ENCODE measurements around the gene CANT1.
"Not testable (repeated sequence)": the region's sequence is repeated elsewhere in the genome, so short reads cannot be mapped to it uniquely, and the experiment has no call there.

The CANT1 gene

DNA sequence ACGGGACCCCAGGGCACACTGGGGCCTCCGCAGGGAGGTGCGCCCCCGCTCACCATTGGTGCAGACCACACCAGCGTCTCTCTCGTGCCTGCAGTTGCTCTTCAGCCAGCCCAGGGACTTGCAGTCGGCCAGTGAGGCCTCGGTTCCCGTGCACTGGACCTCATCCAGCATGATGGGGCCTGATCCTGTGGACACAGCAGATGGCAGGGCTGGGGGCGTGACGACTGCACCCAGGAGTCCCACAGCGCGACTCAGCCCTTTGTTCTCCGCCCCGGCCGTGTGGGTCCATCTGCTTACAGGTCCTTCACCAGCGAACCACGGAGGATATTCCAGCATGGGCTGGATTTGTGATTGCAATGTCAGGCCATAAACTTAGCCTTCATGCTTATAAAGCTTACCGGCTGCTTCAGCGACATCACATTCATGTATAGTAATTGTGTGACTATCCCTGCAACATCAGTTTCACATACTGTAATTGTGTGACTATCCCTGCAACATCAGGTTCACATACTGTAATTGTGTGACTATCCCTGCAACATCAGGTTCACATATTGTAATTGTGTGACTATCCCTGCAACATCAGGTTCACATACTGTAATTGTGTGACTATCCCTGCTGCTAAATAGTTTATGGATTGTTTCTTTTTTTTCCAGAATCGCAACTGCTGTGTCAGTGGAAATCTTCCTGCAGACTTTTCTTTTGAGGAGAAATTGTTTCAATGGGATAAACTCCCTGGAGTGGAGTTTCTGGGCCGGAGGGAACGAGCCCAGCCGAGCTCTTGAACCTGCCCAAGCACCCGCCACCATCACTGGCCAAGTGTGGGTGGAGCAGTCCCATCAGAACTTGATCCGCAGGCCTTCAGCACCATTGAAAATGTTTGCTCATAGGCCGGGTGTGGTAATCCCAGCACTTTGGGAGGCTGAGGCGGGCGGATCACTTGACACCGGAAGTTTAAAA, 34.7 kb downstream of the CANT1 start:
- DNase-seq, result no peak

DNA sequence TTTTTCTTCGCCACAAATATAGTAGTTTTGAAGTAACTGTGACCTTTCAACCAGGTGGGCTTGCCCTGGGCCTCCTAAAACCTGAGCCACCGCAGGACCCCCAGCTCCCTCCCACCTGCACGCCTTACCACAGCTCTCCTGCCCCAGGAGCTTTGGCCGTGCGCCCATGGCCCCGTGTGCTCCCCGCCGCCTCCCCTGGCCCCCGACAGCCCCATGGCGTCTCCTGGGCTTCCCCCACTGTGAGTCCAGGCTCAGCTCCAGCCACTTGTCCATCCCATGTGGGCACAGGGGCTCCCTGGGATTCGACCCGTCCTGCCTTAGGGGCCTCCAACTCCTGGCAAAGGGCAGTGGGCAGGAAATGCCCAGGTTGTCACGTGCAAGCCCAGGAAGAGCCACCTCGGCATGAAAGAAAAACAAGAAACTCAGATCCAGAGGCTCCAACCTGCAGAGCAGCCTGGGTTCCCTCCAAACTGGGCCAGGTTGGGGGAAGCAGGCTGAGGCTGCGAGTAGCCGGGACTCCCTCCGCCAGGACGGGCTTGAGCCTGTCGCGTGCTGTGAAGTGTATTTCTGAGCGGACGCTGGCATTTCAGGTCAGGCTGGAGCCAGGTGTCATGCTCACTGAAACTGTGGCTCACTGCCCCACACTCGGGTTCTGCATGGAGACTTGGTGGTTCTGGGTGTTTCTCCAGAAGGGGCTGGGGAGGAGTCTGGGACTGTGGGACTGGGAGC, 35.6 kb downstream of the CANT1 start:
- DNase-seq, result no peak

DNA sequence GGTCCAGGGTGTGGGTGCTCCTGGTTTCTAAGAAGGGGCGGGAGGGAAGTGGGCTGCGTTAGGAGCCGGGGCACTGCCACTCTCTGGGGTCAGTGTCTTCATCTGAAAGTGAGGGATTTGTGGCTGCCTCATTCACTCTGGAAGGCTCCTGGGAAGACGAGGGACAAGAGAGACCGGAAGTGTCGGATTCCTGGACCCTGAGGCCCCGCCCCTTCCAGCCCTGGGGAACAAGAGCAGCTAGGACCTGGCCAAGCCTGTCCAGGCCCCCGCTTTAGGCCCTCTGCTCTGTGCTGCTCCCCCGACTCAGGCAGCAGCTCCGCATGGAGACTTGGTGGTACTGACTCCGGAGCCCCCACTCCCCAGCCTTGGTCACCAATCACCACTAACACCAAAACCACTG, 36.4 kb downstream of the CANT1 start:
- no peak for DNase-seq

DNA sequence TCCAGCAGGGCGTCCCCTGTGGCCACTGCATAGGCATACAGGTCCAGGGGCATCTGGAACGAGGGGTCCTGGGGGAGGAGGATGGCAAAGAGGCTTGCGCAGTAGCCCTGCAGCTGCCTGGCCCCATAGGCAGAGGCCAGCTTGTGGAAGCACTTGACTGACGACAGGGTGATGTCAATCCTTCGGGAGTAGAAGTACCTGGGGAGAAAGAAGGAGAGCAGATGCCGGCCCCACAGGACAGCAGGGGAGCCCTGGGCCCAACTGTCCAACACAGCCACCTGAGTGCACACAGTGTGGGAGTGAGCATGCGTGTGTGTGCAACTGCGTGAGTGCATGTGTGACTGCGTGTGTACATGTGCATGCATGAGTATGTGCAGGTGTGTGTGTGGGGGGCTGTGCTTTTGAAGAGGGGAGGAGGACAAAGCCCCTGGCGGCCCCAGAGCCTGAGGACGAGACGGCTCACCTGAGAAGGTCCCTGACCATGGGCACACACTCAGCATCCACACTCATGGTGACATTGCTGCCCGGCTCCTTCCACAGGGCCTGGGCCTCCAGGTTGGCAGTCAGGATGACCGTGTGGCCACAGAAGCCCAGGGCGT, 37.0 kb downstream of the CANT1 start:
- DNase-seq, result no peak

DNA sequence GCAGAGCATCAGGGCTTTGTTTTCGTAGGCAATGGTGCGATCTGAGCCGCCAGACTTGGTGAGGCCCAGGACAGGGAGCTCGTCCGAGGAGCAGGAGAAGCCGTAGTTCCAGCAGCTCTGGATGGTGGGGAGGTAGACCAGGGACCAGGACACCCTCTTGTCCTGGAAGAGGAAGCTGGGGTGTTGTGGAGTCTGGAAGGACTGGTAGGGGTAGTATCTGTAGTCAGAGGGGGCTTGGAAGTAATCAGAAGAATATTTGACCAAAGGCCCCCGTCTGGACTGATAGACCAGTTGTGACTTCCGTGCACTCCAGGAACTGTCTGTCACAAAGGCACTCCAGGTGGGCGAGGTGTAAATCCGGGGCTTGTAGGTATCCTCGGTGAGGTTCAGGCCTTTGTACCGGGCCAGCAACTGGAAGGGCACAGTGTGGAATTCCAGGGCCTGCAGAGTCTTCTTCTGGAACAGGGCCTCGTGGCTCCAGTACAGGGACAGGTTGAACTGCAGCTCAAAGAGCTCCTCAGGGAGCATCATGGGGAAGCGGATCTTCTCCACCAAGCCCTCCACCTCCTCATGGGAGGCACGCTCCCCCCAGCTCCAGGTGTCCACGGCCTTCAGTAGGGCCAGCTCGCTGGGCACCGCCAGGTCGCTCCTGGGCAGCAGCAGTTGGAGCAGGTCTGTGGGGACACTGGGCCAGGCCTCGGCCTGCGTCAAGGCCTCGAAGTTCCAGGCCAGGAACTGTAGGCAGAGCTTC, 37.6 kb downstream of the CANT1 start:
- DNase-seq, result no peak

DNA sequence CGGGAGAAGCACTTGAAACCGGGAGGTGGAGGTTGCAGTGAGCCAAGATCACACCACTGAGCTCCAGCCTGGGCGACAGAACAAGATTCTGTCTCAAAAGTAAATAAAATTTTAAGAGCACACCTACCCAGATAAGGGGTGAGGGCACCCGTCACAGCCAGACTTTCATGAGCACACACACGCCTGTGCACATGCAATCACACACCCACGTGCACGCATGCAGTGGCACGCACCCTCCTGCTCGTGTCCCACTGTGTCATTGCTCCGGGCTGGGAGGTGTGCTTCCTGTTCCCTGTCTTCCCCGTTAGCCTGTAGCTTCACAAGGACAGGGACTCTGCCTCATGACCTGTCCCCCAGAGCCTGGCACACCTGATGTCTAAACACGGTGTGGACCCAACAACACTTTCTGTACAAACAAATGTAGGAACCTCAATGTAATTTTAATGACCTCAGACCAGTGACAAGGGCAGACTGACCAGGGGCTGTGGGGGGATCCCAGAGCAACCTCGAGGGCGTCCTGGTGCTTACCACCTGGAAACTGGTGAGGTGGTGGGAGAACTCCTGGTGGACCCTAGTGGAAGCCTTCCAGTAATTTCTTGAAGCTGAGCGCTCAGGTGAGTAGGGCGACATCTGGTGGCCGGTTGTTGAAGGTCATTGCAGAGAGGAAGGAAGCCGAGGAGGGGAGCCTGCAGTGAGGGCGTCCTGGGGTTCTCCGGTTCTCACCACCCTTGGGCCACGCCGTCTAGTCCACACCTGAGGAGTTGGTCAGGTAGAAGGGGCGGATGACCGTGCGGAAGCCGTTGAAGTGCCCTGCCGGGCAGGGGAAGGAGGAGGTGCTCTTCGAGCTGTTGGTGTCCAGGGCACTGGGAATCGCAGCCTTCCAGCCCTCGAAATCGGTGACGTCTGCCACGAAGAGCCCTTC, 38.5 kb downstream of the CANT1 start:
- peak; percentile 53 for DNase-seq

DNA sequence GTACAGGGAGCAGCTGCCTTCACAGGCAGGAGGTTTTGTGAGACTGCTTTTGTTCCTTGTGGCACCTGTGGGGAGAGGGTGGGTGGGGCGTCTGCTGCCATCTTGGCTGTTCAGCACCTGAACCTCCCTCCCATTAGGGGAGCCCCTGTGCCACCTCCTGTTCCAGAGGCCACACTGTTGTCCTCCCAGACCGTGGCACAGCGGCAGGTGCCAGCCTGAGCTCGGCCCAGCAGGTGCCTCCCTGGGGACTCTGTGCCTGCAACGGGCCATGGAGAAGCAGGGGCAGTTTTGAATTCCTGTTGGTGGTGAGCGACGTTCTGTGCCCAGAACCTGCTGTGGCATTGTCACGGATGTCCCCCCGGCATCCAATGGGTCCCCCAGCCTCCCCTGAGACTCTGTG, 39.7 kb downstream of the CANT1 start:
- no peak for DNase-seq

DNA sequence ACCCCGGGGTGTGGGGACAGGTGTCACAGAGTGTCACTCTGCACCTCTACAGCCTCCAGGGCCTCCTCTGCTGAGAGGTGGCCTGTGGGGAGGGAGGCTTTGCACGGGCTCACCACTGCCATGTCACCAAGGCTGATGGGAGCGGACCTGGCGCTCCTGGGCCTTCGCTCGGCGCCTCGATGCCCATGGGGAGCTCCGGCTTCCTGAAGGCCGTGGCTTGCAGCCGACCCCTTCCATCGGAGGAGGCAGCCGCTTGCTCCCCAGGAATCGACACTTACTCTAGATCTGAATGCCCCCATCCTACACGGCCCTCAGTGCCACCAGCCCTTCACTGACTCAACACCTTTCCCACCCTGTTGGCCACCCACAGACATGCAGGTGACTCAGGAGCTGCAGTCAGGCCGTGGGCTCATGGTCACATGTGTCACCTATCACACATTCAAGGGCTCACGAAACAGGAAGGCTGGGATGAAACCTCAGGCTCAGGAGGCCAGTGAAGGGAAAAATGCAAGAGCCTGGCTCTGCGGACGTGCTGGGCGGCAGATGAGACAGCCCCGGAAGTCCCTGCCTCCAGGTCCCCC, 41.7 kb downstream of the CANT1 start:
- no peak for DNase-seq

DNA sequence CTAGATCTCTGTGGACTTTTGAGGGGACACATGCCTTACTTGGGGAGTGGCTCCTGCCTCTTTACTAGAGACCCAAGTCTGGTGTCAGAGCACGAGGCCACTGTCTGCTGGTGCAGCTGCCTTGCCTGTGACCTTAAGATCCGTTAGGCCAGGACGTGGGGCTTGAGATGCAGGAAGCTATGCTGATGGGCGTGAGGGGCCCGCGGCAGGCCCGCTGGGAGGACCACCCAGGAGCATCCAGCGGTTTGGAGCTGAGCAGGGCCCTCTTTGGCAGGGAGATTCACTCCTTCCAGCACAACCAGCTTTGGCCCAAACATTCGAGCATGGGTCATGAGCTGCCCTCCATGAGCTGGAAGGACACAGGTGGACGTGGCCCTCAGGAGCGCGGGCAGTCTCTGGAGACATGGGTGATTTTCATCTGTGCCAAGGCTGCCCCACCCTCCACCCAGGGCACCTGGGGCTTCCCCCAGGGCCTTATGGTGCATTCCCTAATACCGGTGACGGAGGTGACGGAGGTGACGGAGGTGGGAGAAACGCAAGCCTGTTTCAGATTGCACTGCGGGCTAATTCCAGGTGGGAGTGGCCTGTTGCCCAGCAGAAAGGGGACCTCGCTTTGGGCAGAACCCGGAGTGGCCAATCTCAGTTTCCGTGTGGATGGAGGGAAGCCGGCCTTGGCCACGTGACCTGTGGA, 42.5 kb downstream of the CANT1 start:
- no peak for DNase-seq

DNA sequence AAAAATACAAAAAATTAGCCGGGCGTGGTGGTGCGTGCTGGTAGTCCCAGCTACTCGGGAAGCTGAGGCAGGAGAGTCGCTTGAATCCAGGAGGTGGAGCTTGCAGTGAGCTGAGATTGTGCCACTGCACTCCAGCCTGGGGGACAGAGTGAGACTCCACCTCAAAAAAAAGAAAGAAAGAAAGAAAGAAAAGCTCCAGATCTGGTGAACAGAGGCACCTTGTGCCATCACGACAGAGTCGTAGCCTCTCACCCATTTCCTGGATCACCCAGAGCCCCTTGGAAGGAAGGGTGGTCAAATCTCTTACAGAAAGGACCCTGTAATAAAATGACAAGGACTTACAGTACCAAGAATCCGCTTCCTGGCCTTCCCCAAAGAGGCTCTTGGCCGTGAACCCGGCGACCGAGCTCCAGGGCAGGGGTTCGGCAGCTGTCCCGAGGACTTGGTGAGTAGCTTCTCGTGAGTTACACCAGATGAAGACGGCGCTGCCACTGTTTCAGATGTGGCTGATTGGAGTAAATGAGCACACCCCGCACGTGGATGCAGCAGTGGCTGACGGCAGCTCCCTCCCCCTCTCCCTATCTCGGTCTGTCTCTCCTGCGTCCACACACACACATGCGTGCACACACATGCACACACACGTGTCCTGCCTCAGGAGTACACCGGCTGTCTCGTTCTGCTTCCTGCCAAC, 43.3 kb downstream of the CANT1 start:
- no peak for DNase-seq

DNA sequence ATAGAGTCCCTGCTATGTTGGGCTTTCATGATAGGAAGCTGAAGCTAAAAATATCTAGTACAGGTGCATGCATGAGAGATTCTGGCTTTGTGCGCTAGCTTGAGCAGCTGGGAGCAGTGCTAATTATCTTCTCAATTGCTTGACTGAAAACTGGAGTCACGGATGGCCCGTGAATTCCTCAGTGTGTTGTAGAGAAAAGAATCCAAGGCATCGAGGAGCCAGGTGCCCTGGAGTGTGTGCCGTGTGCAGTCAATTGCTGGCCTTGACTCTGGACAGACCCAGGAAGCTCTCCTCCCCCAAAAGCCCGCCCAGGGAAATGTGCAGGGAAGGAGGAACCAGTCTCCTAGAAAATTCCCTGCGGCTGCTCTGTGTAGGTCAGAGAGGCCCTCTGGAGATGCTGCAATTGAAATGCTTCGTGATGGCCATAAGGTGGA, 44.1 kb downstream of the CANT1 start:
- peak; percentile 70 for DNase-seq

DNA sequence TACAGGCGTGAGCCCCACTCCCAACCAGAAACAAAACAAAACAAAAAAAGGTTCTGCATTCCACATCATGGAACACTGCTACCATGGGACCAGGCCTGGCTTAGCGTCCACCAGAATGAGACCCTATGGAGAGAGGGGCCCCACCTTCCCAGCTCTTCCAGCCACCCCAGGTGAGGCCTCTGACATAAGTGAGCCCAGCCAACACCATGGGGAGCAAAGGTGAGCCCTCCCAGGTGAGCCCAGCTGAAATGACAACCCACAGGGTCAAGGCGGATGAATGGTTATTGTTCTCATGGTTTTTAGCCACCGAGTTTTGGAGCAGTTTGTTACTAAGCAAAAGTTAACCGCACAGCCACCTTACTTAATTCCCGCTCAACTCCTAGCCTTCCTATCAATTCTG, 46.2 kb downstream of the CANT1 start:
- DNase-seq, result no peak

DNA sequence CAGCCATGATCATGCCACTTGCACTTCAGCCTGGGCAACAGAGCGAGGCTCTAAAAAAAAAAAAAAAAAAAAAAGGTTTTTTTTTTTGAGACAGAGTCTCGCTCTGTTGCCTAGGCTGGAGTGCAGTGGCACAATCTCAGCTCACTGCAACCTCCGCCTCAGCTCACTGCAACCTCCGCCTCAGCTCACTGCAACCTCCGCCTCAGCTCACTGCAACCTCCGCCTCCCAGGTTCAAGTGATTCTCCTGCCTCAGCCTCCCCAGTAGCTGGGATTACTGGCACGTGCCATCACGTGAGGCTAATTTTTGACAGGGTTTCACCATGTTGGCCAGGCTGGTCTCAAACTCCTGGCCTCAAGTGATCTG, 46.6 kb downstream of the CANT1 start:
- not testable (repeated sequence) for DNase-seq

DNA sequence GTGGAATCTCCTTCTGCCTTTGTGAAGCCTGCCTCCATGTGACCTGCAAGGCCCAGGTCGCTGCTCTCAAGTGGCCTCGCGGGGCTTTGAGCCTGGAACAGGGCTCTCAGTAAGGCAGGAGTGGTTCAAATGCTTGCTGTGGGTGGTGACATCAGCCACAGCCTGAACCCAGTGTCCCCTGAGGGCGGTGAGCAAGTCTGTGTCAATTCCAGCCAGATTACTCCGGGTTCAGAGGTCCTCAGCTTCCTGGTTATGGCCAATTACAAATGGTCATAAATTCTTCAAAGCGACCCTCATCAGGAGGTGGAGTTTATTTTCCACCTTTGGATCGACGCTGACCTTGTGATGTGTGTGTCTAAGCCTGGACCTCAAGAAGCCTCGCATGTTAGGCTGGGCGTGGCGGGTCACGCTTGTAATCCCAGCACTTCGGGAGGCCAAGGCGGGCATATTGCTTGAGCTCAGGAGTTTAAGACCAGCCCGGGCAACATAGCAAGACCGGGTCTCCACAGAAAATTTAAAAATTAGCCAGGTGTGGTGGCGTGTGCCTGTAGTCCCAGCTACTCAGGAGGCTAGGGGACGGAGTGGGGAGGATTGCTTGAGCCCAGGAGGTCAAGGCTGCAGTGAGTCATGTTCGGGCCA, 47.1 kb downstream of the CANT1 start:
- no peak for DNase-seq

DNA sequence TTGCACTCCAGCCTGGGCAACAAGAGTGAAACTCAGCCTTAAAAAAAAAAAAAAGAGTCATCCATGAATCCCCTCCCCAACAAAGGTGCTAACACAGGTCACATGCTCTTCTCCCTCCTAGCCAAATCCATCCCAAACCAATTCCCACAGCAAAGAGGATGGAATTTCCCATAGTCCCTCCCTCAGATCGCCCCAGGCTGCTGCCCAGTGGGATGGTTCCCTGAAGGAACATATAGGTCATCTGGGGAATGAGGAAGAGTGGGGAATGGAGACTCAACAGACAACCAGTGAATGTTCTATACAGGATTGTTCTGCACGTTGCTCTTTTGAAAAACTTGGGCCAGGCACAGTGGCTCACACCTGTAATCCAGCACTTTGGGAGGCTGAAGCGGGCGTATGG, 48.0 kb downstream of the CANT1 start:
- no peak for DNase-seq

DNA sequence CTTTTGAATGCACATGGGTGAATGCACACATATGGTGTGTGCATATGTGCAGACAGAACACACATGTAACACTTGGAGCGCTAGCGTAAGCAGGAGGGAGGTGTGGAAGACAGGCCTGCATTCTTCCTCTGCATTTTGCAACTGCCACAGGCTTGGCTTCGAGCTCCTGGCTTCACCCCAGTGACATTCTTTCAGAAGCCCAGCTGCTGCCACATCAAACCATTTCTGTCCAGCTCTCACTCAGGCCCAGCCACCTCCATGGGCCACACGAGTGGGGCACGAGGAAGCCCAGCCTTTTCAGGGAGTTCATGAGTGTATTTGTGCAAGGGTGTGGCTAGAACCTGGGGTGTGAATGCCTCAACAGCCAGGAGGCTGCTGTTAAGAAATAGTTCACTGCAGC, 48.6 kb downstream of the CANT1 start:
- no peak for DNase-seq

DNA sequence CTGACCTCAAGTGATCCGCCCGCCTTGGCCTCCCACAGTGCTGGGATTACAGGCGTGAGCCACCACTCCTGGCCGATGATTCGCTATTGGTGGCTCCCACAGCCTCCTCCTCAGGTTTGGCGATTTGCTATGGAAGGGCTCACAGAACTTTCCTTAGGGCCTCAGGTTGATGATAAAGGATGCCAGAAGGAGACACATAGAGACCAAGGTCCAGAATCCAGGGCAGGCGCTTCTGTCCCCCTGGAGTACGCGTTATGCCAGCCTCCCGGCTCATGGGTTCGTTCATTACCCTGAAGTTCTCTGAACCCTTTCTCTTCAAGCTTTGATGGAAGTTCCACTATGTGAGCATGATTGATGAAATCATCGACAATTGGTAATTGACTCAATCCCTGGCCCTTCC, 49.8 kb downstream of the CANT1 start:
- no peak for DNase-seq

DNA sequence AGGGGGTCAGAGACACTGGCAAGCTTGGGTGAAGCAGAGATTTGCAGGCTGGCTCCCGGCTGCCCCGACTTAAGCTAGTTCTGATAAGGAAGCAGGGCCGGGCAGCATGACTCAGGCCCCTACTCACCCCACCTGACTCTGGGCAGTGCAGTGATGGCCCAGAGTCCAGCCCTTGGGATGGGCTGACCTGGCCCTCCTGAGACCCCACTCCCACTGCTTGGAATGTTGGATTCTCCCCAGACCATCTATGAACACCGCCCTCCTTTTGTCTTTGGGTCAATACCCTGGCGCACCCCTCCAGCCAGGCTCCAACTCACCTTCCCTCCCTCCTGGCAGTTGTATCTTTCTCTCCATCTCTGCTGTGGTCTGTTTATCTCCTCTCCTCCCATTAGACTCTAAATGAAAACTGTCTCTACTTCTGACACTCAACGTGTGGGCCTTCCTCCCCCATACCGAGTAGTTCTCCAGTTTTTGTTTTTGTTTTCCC, 50.9 kb downstream of the CANT1 start:
- DNase-seq, result no peak

DNA sequence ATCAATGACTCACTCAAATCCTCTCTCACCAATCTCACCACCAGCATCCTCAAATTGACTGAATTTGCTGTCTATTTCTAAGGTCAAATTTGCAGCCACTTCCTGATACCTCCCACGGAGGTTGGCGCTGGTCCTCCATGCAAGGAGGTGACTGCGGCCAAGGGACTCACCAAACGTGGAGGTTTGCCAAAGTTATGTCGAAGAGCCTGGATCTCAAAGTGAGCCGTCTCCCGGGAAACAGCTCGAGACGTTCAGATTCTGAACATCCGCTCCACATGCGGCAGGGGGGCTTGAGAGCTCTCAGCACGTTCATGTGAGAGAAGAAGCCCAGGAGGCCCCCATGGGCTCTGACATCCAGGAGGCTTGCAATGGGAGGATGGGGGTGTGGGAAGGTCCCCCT, 52.4 kb downstream of the CANT1 start:
- DNase-seq, result no peak

DNA sequence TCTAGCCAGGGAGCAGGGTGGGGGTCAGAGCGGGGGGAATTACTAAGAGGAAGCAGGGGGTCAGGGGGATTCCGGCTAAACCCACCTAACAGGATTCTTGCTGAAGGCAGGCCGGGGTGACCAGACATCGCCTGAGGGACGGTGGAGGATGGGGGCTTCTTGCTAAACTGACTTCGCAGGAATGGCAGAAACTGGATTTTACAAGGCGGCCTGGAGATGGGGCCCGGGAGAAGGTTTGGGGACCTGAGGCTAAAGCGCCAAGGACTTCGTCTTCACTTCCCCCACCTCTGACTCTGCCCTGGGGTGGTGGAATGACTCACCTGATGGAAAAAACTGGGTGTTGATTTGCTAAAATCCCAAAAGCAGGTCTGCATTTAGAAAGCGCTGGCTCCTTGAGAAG, 53.3 kb downstream of the CANT1 start:
- no peak for DNase-seq

Measured in NCI-H1105 treated with DMSO at 0.1 percent for 48 hours (cell line).